ENCODE data around the gene OR2S2.
"Not testable (repeated sequence)": the region's sequence is repeated elsewhere in the genome, so short reads cannot be mapped to it uniquely, and the experiment has no call there.

OR2S2 gene

GRCh38 chr9:35958104-35958837, at the start of gene OR2S2:
Gene OR2S2 (minus strand): TSS chr9:35958154. CDS start chr9:35958098, 56 bp downstream.
- no peak for DNase-seq (ENCODE audit: low read depth)

- no peak for DNase-seq (ENCODE audit: low read depth)
Observed at GRCh38 chr9:36007316-36007708, 49.4 kb upstream of the OR2S2 start.

- DNase-seq (ENCODE audit: low read depth) = no peak
Observed at GRCh38 chr9:36006549-36007315, 48.8 kb upstream of the OR2S2 start.

- no peak for DNase-seq (ENCODE audit: low read depth)
Observed at GRCh38 chr9:36005891-36006290, 47.9 kb upstream of the OR2S2 start.

- no peak for DNase-seq (ENCODE audit: low read depth)
Observed at GRCh38 chr9:35998333-35998732, 40.4 kb upstream of the OR2S2 start.

- DNase-seq (ENCODE audit: low read depth) = not testable (repeated sequence)
Observed at GRCh38 chr9:35997016-35997415, 39.1 kb upstream of the OR2S2 start.

GRCh38 chr9:35996358-35996970, 38.5 kb upstream of the OR2S2 start:
- DNase-seq (ENCODE audit: low read depth) = peak; percentile 51

- DNase-seq (ENCODE audit: low read depth) = no peak
Observed at GRCh38 chr9:35994959-35995358, 37.0 kb upstream of the OR2S2 start.

- DNase-seq (ENCODE audit: low read depth) = peak; percentile 8
Observed at GRCh38 chr9:35993976-35994720, 36.2 kb upstream of the OR2S2 start.

- DNase-seq (ENCODE audit: low read depth) = not testable (repeated sequence)
Observed at GRCh38 chr9:35993136-35993535, 35.2 kb upstream of the OR2S2 start.

- no peak for DNase-seq (ENCODE audit: low read depth)
Observed at GRCh38 chr9:35990155-35990554, 32.2 kb upstream of the OR2S2 start.

- no peak for DNase-seq (ENCODE audit: low read depth)
Observed at GRCh38 chr9:35984021-35984420, 26.1 kb upstream of the OR2S2 start.

- DNase-seq (ENCODE audit: low read depth) = no peak
Observed at GRCh38 chr9:35981699-35982098, 23.7 kb upstream of the OR2S2 start.

GRCh38 chr9:35980289-35981011, 22.5 kb upstream of the OR2S2 start:
- no peak for DNase-seq (ENCODE audit: low read depth)

GRCh38 chr9:35978792-35979191, 20.8 kb upstream of the OR2S2 start:
- no peak for DNase-seq (ENCODE audit: low read depth)

GRCh38 chr9:35976726-35977125, 18.8 kb upstream of the OR2S2 start:
- no peak for DNase-seq (ENCODE audit: low read depth)

GRCh38 chr9:35974800-35975199, 16.8 kb upstream of the OR2S2 start:
- no peak for DNase-seq (ENCODE audit: low read depth)

- DNase-seq (ENCODE audit: low read depth) = no peak
Observed at GRCh38 chr9:35972093-35972492, 14.1 kb upstream of the OR2S2 start.

- no peak for DNase-seq (ENCODE audit: low read depth)
Observed at GRCh38 chr9:35967042-35967441, 9.1 kb upstream of the OR2S2 start.

GRCh38 chr9:35966433-35966832, 8.5 kb upstream of the OR2S2 start:
- no peak for DNase-seq (ENCODE audit: low read depth)

- DNase-seq (ENCODE audit: low read depth) = no peak
Observed at GRCh38 chr9:35965011-35965410, 7.1 kb upstream of the OR2S2 start.

Measured in iris pigment epithelial cell (primary cell).